GM03348 (cell line): Measurements from ENCODE around the gene FGD2.
A peak's percentile ranks its signal among the peaks of the same experiment; 100 is the strongest.
"Not testable (repeated sequence)": the region's sequence is repeated elsewhere in the genome, so short reads cannot be mapped to it uniquely, and the experiment has no call there.

Source experiments
- DNase-seq: peaks from one replicate; pipeline ENCODE4 v3.0.0; 2012; ENCODE audit warnings: low spot score

The FGD2 gene

GRCh38 chr6:37058984-37059343 lies 53.5 kb downstream of the FGD2 start:
- not testable (repeated sequence) for DNase-seq

GRCh38 chr6:37059344-37060194 lies 54.1 kb downstream of the FGD2 start:
- peak; percentile 91 for DNase-seq

- DNase-seq: no peak
Observed at GRCh38 chr6:37060195-37060559, 54.7 kb downstream of the FGD2 start.

- no peak for DNase-seq
Observed at GRCh38 chr6:37061157-37061804, 55.8 kb downstream of the FGD2 start.

- no peak for DNase-seq
Observed at GRCh38 chr6:37062424-37062823, 57.0 kb downstream of the FGD2 start.

- DNase-seq: no peak
Observed at GRCh38 chr6:37068356-37069270, 63.2 kb downstream of the FGD2 start.

GRCh38 chr6:37069639-37070038 lies 64.2 kb downstream of the FGD2 start:
- DNase-seq: no peak

- DNase-seq: no peak
Observed at GRCh38 chr6:37072526-37072925, 67.1 kb downstream of the FGD2 start.

GRCh38 chr6:37074053-37074827 lies 68.8 kb downstream of the FGD2 start:
- DNase-seq: peak; percentile 17

GRCh38 chr6:37077191-37077904 lies 71.9 kb downstream of the FGD2 start:
- no peak for DNase-seq

- peak; percentile 97 for DNase-seq
Observed at GRCh38 chr6:37077905-37078296, 72.4 kb downstream of the FGD2 start.
